Keratinocyte (primary cell): Measurements from ENCODE around the gene PRPF39. TPM values are rescaled to one million over a fixed set of nuclear protein-coding genes. Genes with fewer than 3 reads are reported as not detected.

Source experiments
- DNase-seq: peaks from one replicate; pipeline ENCODE4 v3.0.0-alpha.2; 2011; ENCODE audit warnings: low read depth, missing footprints, low spot score
- FAIRE-seq: peaks from 2 replicates; lab custom pipeline; 2011; peaks lifted over from hg19 to GRCh38; lab: Jason Lieb, UNC
- H2AFZ ChIP-seq: 2 replicates; pipeline ENCODE4 v1.6.0; 2012; ENCODE audit warnings: low read length, control low read depth, inconsistent platforms; ENCODE audit not compliant: control insufficient read depth
- H3K27ac ChIP-seq: 2 replicates; pipeline ENCODE4 v1.5.1; 2011; ENCODE audit warnings: low read length; ENCODE audit not compliant: control insufficient read depth, insufficient read depth
- H3K27me3 ChIP-seq: 3 replicates; pipeline ENCODE4 v1.6.0; 2011; ENCODE audit warnings: low read length; ENCODE audit not compliant: control insufficient read depth, insufficient read depth; ENCODE audit errors: extremely low read depth
- H3K36me3 ChIP-seq, 2 experiments: 2 replicates in 1 of 2; 3 replicates in 1 of 2; pipeline ENCODE4 v1.5.1; 2011; ENCODE audit warnings: low read length in 2 of 2, mild to moderate bottlenecking in 1 of 2; ENCODE audit not compliant: control insufficient read depth in 2 of 2, insufficient read depth in 2 of 2; ENCODE audit errors: extremely low read depth in 1 of 2
- H3K4me1 ChIP-seq: 3 replicates; pipeline ENCODE4 v1.5.1; 2011; ENCODE audit warnings: low read length; ENCODE audit not compliant: control insufficient read depth, insufficient read depth; ENCODE audit errors: extremely low read depth
- H3K4me2 ChIP-seq: 3 replicates; pipeline ENCODE4 v1.6.0; 2011; ENCODE audit warnings: low read depth, low read length; ENCODE audit not compliant: control insufficient read depth, insufficient read depth; ENCODE audit errors: extremely low read depth
- H3K4me3 ChIP-seq, 3 experiments: fragments of 200-600 bp in 1 of 3; sonication (generic) in 1 of 3; 2 replicates in 2 of 3; 3 replicates in 1 of 3; pipeline ENCODE4 v1.5.1; 2011 to 2016; ENCODE audit warnings: low read length in 3 of 3, mild to moderate bottlenecking in 3 of 3, control low read depth in 2 of 3, inconsistent platforms in 1 of 3, low read depth in 1 of 3, mixed read lengths in 1 of 3, mixed run types in 1 of 3, moderate library complexity in 1 of 3; ENCODE audit not compliant: control insufficient read depth in 2 of 3, insufficient read depth in 2 of 3; ENCODE audit errors: extremely low read depth in 1 of 3
- H3K79me2 ChIP-seq: 2 replicates; pipeline ENCODE4 v1.6.0; 2012; ENCODE audit warnings: low read length; ENCODE audit not compliant: control insufficient read depth, insufficient read depth
- H3K9ac ChIP-seq: 3 replicates; pipeline ENCODE4 v1.6.0; 2011; ENCODE audit warnings: low read length; ENCODE audit not compliant: control insufficient read depth, insufficient read depth; ENCODE audit errors: extremely low read depth
- H3K9me1 ChIP-seq: 3 replicates; pipeline ENCODE4 v1.6.0; 2011; ENCODE audit warnings: low read length; ENCODE audit not compliant: control insufficient read depth, insufficient read depth; ENCODE audit errors: extremely low read depth
- H3K9me3 ChIP-seq: 2 replicates; pipeline ENCODE4 v1.5.1; 2012; ENCODE audit warnings: low read depth, low read length; ENCODE audit not compliant: control insufficient read depth
- H4K20me1 ChIP-seq: 3 replicates; pipeline ENCODE4 v1.6.0; 2011; ENCODE audit warnings: low read length; ENCODE audit not compliant: control insufficient read depth, insufficient read depth; ENCODE audit errors: extremely low read depth
- EZH2 ChIP-seq: IDR thresholded peaks from one replicate; pipeline ENCODE4 v1.6.1; 2012; ENCODE audit warnings: inconsistent platforms, mild to moderate bottlenecking, low read length, moderate library complexity
- dilution Hi-C: fragments of 300-500 bp; cut with MboI; formaldehyde crosslinking; loops from one replicate; pipeline ENCODE4 v1.7.0; 2020; ENCODE audit warnings: low sequenced_read_pairs; ENCODE audit not compliant: extremely low pct_ligation_motif_present
- polyA plus RNA-seq, 5 experiments: library from polyadenylated mRNA; depleted of rRNA in 3 of 5; stranded (reverse) in 3 of 5; stranded (forward) in 1 of 5; unstranded in 1 of 5; fragments of >200 nt; gene quantifications; 1 replicate in 1 of 5; 2 replicates in 3 of 5; 3 replicates in 1 of 5; pipeline versions ENCODE4 v1.2.1 to v1.2.3, GENCODE V29; 2011 to 2012; ENCODE audit warnings: missing spikeins in 2 of 5, low read depth in 1 of 5, low replicate concordance in 1 of 5
- TF ChIP-seq, protein P1 (sequence below), 3 experiments: IDR thresholded peaks in 1 of 3; conservative IDR thresholded peaks in 1 of 3; optimal IDR thresholded peaks in 1 of 3; 2 replicates in 2 of 3; 3 replicates in 1 of 3; pipeline versions ENCODE3 to v1.5.1; 2011; ENCODE audit warnings: low read length in 3 of 3, mild to moderate bottlenecking in 3 of 3, moderate library complexity in 2 of 3, control low read depth in 1 of 3, inconsistent platforms in 1 of 3; ENCODE audit not compliant: insufficient read depth in 2 of 3; ENCODE audit errors: extremely low read depth in 1 of 3

PRPF39 gene
- polyA plus RNA-seq, 1 donor (not counting 4 experiments of a cell fraction or from before 2014, with no cell fraction given): 45.5 TPM

DNA sequence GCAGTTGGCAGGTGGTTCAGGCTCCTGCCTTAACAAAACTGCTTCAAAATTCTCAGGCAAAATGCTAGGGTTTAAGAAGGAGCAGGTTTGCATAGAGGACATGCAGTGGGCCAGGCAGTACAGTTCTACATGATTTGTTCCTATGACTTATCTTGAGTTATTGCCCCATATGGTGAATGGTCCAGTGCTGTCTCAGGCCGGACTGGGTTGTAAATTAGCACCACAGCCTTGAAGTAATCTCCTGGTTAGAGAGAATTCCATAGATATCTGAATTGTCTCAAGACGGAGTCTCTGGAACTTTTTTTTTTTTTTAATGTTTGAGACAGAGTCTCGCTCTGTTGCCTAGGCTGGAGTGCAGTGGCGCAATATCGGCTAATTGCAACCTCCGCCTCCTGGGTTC lies 11.8 kb upstream of the PRPF39 start:
- no peak for FAIRE-seq
- DNase-seq: no peak
- no peak overlapping the region for H3K4me3 ChIP-seq
- no peaks in the 10 kb centered on the region for H3K79me2 ChIP-seq
- H3K4me1 ChIP-seq: no peaks in the 10 kb centered on the region
- no peak overlapping the region for H2AFZ ChIP-seq
- no peaks in the 10 kb centered on the region for H3K27me3 ChIP-seq
- H3K9ac ChIP-seq: no peak overlapping the region
- no peaks in the 10 kb centered on the region for H3K9me1 ChIP-seq
- no peak overlapping the region for H3K4me2 ChIP-seq
- TF ChIP-seq EZH2: no peak
- TF ChIP-seq, protein P1, sequence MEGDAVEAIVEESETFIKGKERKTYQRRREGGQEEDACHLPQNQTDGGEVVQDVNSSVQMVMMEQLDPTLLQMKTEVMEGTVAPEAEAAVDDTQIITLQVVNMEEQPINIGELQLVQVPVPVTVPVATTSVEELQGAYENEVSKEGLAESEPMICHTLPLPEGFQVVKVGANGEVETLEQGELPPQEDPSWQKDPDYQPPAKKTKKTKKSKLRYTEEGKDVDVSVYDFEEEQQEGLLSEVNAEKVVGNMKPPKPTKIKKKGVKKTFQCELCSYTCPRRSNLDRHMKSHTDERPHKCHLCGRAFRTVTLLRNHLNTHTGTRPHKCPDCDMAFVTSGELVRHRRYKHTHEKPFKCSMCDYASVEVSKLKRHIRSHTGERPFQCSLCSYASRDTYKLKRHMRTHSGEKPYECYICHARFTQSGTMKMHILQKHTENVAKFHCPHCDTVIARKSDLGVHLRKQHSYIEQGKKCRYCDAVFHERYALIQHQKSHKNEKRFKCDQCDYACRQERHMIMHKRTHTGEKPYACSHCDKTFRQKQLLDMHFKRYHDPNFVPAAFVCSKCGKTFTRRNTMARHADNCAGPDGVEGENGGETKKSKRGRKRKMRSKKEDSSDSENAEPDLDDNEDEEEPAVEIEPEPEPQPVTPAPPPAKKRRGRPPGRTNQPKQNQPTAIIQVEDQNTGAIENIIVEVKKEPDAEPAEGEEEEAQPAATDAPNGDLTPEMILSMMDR (optimal IDR thresholded peaks at IDR 0.05 in 1 of 3, IDR thresholded peaks at IDR 0.05 in 1 of 3, conservative IDR thresholded peaks at IDR 0.05 in 1 of 3; ENCODE audit: extremely low read depth in 1 of 3, insufficient read depth in 2 of 3, low read length in 3 of 3): no peak
- peaks cover 0 to 1% of the 10 kb centered on the region in 2 experiments for H3K36me3 ChIP-seq
- H3K27ac ChIP-seq: no peak overlapping the region
- dilution Hi-C loops: no loop called here
- H3K9me3 ChIP-seq: no peaks in the 10 kb centered on the region
- H4K20me1 ChIP-seq: no peaks in the 10 kb centered on the region

DNA sequence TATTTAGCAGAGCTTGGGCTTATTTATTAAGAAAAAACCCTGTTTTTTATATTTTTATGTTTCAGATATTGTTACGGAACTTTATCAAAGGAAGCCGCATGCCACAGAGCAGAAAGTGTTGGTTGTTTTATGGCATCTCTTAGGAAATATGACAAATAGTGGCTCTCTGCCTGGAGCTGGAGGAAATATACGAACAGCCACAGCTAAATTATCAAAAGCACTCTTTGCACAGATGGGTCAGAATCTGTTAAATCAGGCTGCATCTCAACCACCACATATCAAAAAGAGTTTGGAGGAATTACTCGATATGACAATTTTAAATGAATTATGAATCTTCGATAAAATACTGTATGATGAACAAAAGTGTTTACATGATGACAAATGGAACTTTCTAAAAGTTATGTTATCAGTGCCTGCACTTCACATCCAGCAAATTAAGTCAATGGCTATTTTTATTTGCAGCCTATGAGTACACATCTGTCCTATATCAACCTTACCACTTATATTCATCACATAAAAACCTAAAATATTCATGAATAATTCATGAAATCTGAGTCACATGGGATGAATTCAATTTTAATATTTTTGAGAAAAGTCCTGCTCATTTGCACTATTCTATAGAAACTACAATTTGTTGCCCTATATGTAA lies 10.6 kb upstream of the PRPF39 start:
- Histone ChIP-seq H3K27me3 (no peaks in the 10 kb centered on the region), H3K9ac (no peak overlapping the region), H3K4me3 (no peak overlapping the region), H3K4me1 (no peaks in the 10 kb centered on the region), H3K9me3 (no peaks in the 10 kb centered on the region), H3K4me2 (no peak overlapping the region), H2AFZ (no peak overlapping the region), H3K9me1 (no peaks in the 10 kb centered on the region), H3K36me3 (no peaks in the 10 kb centered on the region), H4K20me1 (no peaks in the 10 kb centered on the region), H3K79me2 (no peaks in the 10 kb centered on the region), H3K27ac (no peak overlapping the region)
- dilution Hi-C loops: no loop called here
- DNase-seq (no peak), FAIRE-seq (no peak)
- no peak for TF ChIP-seq EZH2
- TF ChIP-seq, protein P1 (optimal IDR thresholded peaks at IDR 0.05 in 1 of 3, IDR thresholded peaks at IDR 0.05 in 1 of 3, conservative IDR thresholded peaks at IDR 0.05 in 1 of 3; ENCODE audit: extremely low read depth in 1 of 3, insufficient read depth in 2 of 3, low read length in 3 of 3): no peak
